ENCODE data around the gene CEP63. TPM values are rescaled to one million over a fixed set of nuclear protein-coding genes. Genes with fewer than 3 reads are reported as not detected.

Gene CEP63
- total and polyA plus RNA-seq, 2 donors: 24.8 to 30.2 TPM

GRCh38 chr3:134606033-134607025 lies 120.5 kb downstream of the CEP63 start:
- no peaks in the 10 kb centered on the region for H3K4me1 ChIP-seq (ENCODE audit: insufficient read depth)
- no peak overlapping the region for H3K4me3 ChIP-seq (ENCODE audit: low read depth, low read length)
- no peaks in the 10 kb centered on the region for H3K36me3 ChIP-seq (ENCODE audit: insufficient read depth)
- no peak overlapping the region for H3K27ac ChIP-seq (ENCODE audit: low read depth)
- no peak for DNase-seq (ENCODE audit: extremely low spot score)
- WGBS: 50% methylated on average over 12 of the region's 12 CpGs

DNA sequence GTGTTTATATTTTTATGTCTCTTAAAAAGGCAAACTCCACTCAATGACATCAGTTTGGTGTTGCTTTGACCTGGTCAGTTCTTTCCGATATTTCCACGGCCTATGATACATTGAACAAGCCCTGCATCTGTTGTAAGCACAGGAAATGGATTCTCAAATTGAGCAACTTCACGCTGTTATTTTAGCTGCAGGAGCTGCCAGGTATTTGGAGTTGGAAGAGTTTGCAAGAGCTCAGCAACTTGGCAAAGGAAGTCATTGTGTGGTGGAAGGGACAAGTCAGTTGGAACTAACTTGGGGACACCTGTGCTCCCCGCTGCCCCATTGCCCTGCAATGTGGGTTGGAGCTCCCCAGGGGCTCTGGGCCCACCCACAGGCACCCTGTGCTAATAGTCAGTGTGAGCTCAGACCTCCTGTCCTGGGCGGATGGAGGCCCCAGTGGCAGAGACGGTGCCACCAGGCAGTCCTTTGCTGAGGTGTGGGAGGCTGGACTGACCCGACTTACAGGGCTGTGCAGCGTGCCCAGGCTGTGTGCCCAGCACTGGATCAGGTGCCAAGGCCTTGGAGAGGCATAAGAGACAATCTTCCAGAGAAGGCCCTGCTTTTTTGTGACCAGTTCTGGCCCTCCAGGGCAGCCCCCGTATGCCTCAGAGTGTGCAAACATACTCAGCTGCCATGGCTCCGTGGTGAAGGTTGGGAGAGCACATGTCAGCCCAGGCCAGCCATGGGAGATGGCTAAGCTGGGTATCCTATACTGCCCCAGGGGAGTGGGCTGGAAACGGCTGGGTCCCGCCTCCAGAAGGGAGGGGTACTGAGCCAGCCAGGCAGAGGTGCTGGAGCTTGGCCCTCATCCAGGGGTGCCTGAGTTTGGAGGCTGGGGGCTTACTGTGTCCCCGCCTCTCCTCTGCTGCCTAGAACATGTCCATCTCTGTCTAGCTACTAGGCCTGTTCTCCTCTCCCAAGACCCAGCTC lies 121.5 kb downstream of the CEP63 start:
- Histone ChIP-seq H3K36me3 (ENCODE audit: insufficient read depth) (no peaks in the 10 kb centered on the region), H3K27ac (ENCODE audit: low read depth) (no peak overlapping the region), H3K4me1 (ENCODE audit: insufficient read depth) (no peaks in the 10 kb centered on the region), H3K4me3 (ENCODE audit: low read depth, low read length) (no peak overlapping the region)
- 76% methylated on average over 13 of the region's 13 CpGs for WGBS
- no peak for DNase-seq (ENCODE audit: extremely low spot score)

DNA sequence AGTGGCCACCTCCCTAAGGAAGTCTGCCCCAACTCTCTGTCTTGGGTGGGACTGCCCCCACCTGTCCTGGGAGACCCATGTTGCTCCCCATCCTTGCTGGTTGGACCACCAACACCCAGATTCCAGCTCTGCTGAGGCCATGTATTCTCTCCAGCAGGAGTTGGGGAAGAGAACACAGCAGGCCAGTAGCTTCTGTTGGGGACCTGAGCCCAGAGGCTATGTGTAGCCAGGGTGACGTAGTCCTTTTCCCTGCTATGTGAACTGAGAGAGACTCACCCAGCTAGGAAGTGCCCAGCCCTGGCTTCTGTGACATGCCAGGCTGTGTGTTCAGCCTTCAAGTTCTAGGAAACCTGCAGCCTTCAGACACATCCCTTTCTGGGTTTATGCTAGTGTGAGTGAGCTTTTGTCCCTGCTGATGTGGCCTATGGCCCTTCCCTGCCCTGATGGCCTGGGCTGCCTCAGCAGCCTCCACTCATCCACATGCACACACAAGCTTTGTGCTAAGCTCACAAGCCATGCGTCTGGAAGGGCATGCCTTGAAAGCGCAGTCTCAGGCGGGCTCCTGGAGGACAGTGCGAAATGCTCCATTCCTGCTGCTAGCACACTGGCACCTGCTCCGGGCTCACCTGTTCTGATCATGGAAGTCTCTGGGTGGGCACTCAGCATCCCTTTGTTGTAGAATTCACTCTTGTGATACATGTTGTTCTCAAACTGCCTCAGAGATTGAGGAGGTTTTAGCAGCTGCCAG lies 122.3 kb downstream of the CEP63 start:
- WGBS: 93% methylated on average over 6 of the region's 6 CpGs
- Histone ChIP-seq H3K4me3 (ENCODE audit: low read depth, low read length) (no peak overlapping the region), H3K36me3 (ENCODE audit: insufficient read depth) (no peaks in the 10 kb centered on the region), H3K4me1 (ENCODE audit: insufficient read depth) (no peaks in the 10 kb centered on the region), H3K27ac (ENCODE audit: low read depth) (no peak overlapping the region)
- no peak for DNase-seq (ENCODE audit: extremely low spot score)

DNA sequence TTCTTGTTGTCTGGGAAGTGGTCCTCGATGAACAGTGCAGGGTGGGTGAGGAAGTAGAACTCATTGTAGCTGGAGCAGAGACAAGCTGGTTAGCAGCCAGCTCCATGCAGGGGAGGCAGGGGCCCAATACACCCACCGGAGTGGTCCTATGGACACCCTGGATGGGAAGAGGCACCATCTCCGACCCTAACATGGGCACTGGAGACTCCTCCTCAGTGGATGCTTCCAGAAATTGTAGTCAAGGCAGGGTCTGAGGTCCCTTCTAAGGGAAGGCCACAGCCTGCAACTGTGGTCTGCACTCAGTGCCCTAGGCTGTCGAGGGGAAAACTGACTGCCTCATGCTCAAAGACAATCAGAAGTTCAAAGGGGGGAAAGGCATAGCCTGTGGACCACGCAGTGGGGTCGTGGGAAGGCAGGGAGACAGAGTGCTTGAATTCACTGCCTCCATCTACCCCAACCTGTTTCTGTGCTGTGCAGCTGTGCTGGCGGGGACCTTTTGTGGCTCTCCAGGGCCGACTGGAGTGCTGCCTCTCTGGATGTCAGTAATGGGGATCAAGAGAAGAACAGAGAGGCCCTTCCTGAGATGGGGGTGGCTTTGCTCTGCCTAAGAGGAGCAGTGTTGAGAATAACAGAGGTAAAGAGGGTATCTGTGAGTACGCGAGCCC lies 123.0 kb downstream of the CEP63 start:
- no peaks in the 10 kb centered on the region for H3K36me3 ChIP-seq (ENCODE audit: insufficient read depth)
- H3K4me1 ChIP-seq (ENCODE audit: insufficient read depth): no peaks in the 10 kb centered on the region
- WGBS: 86% methylated on average over 10 of the region's 10 CpGs
- H3K4me3 ChIP-seq (ENCODE audit: low read depth, low read length): no peak overlapping the region
- no peak for DNase-seq (ENCODE audit: extremely low spot score)
- H3K27ac ChIP-seq (ENCODE audit: low read depth): no peak overlapping the region

DNA sequence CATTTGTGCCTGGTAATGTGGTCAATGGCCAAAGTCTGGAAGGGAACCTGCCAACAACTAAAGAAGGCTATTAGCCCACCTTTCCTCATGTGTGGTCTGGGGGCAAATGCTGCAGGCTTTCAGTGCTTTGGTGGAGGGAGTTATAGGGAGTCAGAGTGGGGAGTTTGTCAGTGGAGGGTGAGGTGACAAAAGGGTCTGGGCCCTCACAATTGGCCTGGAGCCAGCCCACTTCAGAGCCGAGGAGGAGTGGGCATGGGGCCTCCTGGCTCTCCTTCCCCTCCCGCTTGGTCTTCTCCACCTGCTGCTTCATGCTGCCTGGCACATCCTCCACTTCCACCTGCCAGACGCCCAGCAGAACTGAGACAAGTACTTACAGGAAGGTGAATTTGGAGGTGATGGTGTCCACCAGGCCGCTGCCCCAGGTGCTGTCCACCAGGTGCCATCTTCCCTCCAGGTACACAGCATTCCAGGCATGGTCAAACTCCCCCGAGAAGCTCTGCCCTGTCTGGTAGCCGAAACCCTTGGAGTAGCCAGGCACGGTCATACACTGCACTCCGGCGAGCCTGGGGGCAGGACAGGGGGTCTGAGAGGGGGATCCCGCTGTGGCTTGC lies 124.1 kb downstream of the CEP63 start:
- Histone ChIP-seq H3K27ac (ENCODE audit: low read depth) (no peak overlapping the region), H3K4me1 (ENCODE audit: insufficient read depth) (no peaks in the 10 kb centered on the region), H3K4me3 (ENCODE audit: low read depth, low read length) (no peak overlapping the region), H3K36me3 (ENCODE audit: insufficient read depth) (no peaks in the 10 kb centered on the region)
- 68% methylated on average over 10 of the region's 10 CpGs for WGBS
- DNase-seq (ENCODE audit: extremely low spot score): no peak

- Histone ChIP-seq H3K27ac (ENCODE audit: low read depth) (no peak overlapping the region), H3K36me3 (ENCODE audit: insufficient read depth) (no peaks in the 10 kb centered on the region), H3K4me3 (ENCODE audit: low read depth, low read length) (no peak overlapping the region), H3K4me1 (ENCODE audit: insufficient read depth) (no peaks in the 10 kb centered on the region)
- DNase-seq (ENCODE audit: extremely low spot score): no peak
- 79% methylated on average over 11 of the region's 11 CpGs for WGBS
These were observed 124.9 kb downstream of the CEP63 start for GRCh38 chr3:134610432-134611385.

DNA sequence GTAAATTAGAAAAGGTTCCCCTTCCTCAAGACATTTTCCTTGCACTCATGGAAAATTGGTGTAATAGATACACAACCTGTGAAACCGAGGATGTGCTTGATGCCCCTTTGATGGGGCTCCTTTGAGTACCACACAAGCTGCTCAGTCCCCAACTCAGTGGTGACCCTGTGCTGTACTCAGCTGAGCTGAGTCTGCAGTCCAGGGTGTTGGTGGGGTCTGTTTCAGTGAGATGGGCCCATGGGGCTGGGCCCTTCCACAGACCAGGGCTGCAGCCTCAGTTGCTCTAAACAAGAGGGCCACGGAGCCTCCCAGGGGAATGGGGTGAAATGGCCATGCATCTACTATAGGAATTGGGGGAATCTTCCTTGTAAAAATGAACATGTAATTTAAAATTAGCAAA lies 125.7 kb downstream of the CEP63 start:
- Histone ChIP-seq H3K4me3 (ENCODE audit: low read depth, low read length) (no peak overlapping the region), H3K4me1 (ENCODE audit: insufficient read depth) (no peaks in the 10 kb centered on the region), H3K36me3 (ENCODE audit: insufficient read depth) (no peaks in the 10 kb centered on the region), H3K27ac (ENCODE audit: low read depth) (no peak overlapping the region)
- no peak for DNase-seq (ENCODE audit: extremely low spot score)
- WGBS: 87% methylated on average over 2 of the region's 2 CpGs

GRCh38 chr3:134613006-134613520 lies 127.2 kb downstream of the CEP63 start:
- no peaks in the 10 kb centered on the region for H3K4me1 ChIP-seq (ENCODE audit: insufficient read depth)
- H3K36me3 ChIP-seq (ENCODE audit: insufficient read depth): no peaks in the 10 kb centered on the region
- 78% methylated on average over 6 of the region's 6 CpGs for WGBS
- H3K27ac ChIP-seq (ENCODE audit: low read depth): no peak overlapping the region
- no peak overlapping the region for H3K4me3 ChIP-seq (ENCODE audit: low read depth, low read length)
- DNase-seq (ENCODE audit: extremely low spot score): no peak

DNA sequence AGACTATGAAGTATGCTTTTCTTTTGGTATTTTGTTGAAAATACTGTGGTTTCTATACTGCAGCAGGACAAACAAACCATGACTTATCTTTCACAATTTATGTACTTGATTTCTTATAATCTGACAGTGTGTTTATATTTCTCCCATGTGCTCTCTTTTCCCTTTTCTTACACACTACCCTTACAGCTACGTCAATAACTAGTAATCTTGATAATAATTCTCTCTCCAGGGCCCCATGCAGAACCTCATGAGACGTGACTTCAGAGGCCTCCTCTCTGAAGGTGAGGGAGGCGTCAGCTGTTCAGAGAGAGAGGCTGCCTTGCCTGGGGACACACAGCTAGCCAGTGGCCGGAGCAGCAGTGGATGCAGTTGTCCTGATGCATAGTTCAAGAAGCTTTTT lies 129.1 kb downstream of the CEP63 start:
- no peaks in the 10 kb centered on the region for H3K4me1 ChIP-seq (ENCODE audit: insufficient read depth)
- no peak for DNase-seq (ENCODE audit: extremely low spot score)
- no peaks in the 10 kb centered on the region for H3K36me3 ChIP-seq (ENCODE audit: insufficient read depth)
- H3K4me3 ChIP-seq (ENCODE audit: low read depth, low read length): no peak overlapping the region
- WGBS: 72% methylated on average over 4 of the region's 4 CpGs
- no peak overlapping the region for H3K27ac ChIP-seq (ENCODE audit: low read depth)

GRCh38 chr3:134615743-134616142 lies 129.9 kb downstream of the CEP63 start:
- Histone ChIP-seq H3K4me3 (ENCODE audit: low read depth, low read length) (no peak overlapping the region), H3K27ac (ENCODE audit: low read depth) (no peak overlapping the region), H3K36me3 (ENCODE audit: insufficient read depth) (no peaks in the 10 kb centered on the region), H3K4me1 (ENCODE audit: insufficient read depth) (no peaks in the 10 kb centered on the region)
- no peak for DNase-seq (ENCODE audit: extremely low spot score)
- WGBS: 76% methylated on average over 5 of the region's 5 CpGs

DNA sequence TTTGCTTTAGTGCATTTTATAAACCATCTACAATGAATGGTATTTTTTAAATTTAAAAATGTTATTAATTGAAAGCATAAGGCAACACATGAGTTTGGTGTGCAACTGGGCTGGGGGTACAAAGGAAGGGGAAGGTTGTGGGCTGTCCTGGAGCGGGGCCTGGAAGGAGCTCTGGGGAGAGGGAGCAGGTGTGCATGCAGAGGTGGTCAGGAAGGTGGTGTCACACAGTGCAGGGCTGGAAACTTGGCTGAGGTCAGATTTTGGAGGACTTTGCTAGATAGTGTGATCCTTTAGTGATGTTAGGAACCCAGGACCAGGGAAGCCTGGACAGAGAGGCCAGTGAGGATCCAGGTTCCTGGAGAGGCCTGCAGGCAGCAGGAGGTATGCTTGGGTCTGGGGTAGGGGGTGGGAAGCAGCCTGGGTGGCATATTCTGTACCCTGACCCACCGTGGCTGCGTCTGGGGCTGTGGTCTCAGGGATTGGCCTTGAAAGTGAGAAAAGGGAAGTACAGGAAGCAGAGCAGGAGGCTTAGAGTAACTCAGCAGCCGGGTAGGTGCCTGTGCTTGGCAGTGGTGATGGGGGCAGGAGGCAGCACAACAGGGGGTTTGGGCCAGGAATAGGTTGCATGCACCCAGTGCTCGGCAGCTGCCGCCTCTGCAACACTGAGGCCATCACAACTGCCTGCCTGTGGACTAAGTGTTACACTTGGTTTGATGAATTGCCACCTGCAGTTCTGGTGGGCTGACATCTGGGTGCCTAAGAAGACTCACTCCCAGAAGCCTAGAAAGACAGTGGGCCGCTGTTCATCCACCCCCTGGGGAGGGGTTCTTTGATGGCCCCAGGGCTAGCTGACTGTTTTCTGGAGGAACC lies 132.0 kb downstream of the CEP63 start:
- Histone ChIP-seq H3K36me3 (ENCODE audit: insufficient read depth) (no peaks in the 10 kb centered on the region), H3K4me1 (ENCODE audit: insufficient read depth) (no peaks in the 10 kb centered on the region), H3K27ac (ENCODE audit: low read depth) (no peak overlapping the region), H3K4me3 (ENCODE audit: low read depth, low read length) (no peak overlapping the region)
- WGBS: 78% methylated on average over 7 of the region's 7 CpGs
- DNase-seq (ENCODE audit: extremely low spot score): no peak
